Measurements from ENCODE around the gene AIG1.
"Not testable (repeated sequence)": the region's sequence is repeated elsewhere in the genome, so short reads cannot be mapped to it uniquely, and the experiment has no call there.

AIG1 gene

DNA sequence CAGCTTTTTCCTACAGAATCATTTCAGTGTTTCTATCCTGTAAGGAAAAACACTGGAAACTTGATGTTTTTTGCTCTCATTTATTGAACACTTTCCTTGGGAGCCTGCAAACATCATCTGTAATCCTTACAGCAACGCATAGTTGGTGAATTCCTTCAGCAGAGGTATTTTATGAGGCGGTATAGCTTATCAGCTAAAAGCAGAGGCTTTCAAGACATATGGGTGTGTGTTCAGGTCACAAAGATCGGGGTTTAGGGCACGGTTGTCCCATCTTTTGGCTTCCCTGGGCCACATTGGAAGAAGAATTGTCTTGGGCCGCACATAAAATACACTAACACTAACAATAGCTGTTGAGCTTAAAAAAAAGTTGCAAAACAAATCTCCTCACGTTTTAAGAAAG is 185.0 kb downstream of the AIG1 start:
- no peak overlapping the region for H3K4me3 Mint-ChIP-seq
- TF ChIP-seq, protein P1, sequence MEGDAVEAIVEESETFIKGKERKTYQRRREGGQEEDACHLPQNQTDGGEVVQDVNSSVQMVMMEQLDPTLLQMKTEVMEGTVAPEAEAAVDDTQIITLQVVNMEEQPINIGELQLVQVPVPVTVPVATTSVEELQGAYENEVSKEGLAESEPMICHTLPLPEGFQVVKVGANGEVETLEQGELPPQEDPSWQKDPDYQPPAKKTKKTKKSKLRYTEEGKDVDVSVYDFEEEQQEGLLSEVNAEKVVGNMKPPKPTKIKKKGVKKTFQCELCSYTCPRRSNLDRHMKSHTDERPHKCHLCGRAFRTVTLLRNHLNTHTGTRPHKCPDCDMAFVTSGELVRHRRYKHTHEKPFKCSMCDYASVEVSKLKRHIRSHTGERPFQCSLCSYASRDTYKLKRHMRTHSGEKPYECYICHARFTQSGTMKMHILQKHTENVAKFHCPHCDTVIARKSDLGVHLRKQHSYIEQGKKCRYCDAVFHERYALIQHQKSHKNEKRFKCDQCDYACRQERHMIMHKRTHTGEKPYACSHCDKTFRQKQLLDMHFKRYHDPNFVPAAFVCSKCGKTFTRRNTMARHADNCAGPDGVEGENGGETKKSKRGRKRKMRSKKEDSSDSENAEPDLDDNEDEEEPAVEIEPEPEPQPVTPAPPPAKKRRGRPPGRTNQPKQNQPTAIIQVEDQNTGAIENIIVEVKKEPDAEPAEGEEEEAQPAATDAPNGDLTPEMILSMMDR (IDR thresholded peaks at IDR 0.05): no peak
- no peak overlapping the region for H3K27ac Mint-ChIP-seq
- H3K4me1 Mint-ChIP-seq: peaks cover 3% of the 10 kb centered on the region
- H3K9me3 Mint-ChIP-seq: peaks cover 21% of the 10 kb centered on the region
- DNase-seq: no peak
- peaks cover 28% of the 10 kb centered on the region for H3K36me3 Mint-ChIP-seq (ENCODE audit: low read depth)
- H3K27me3 Mint-ChIP-seq (ENCODE audit: low read depth, poor library complexity): no peaks in the 10 kb centered on the region

- H3K4me1 Mint-ChIP-seq; H3K27me3 Mint-ChIP-seq (ENCODE audit: low read depth, poor library complexity); H3K4me3 Mint-ChIP-seq; H3K27ac Mint-ChIP-seq; DNase-seq: not testable (repeated sequence)
- Mint-ChIP-seq H3K9me3 (peaks cover 21% of the 10 kb centered on the region), H3K36me3 (ENCODE audit: low read depth) (peaks cover 32% of the 10 kb centered on the region)
Measured at GRCh38 chr6:143246166-143246775, 185.6 kb downstream of the AIG1 start.

- H3K9me3 Mint-ChIP-seq: peaks cover 26% of the 10 kb centered on the region
- H3K36me3 Mint-ChIP-seq (ENCODE audit: low read depth): peaks cover 45% of the 10 kb centered on the region
- DNase-seq: no peak
- TF ChIP-seq, protein P1 (IDR thresholded peaks at IDR 0.05): no peak
- H3K27ac Mint-ChIP-seq: no peak overlapping the region
- H3K4me3 Mint-ChIP-seq: no peak overlapping the region
- H3K27me3 Mint-ChIP-seq (ENCODE audit: low read depth, poor library complexity): no peaks in the 10 kb centered on the region
- peaks cover 3% of the 10 kb centered on the region for H3K4me1 Mint-ChIP-seq
Measured at GRCh38 chr6:143247586-143247985, 186.9 kb downstream of the AIG1 start.

DNA sequence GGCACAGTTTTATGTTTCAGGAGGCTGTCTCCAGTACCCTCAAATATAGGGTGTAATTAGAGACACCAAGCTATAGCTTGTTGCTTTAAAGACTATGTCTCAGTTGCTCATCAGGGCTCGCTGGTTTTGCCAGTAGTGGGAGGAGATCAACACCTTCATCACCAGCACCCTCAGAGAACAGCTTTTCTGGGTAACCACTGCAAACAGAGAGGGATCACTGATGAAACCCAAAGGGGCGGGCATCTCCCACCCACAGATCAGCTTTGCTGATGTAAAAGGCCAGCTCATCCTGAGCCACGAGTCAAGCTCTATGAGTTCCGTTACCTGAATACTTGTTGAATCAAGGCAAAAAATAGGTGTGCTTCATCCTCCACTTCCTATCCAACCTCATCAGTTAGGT is 187.7 kb downstream of the AIG1 start:
- Mint-ChIP-seq H3K4me3 (no peak overlapping the region), H3K9me3 (peaks cover 26% of the 10 kb centered on the region)

GRCh38 chr6:143251288-143251687 is 190.6 kb downstream of the AIG1 start:
- Mint-ChIP-seq H3K9me3 (peaks cover 22% of the 10 kb centered on the region), H3K36me3 (ENCODE audit: low read depth) (peaks cover 47% of the 10 kb centered on the region), H3K4me3 (no peak overlapping the region), H3K27me3 (ENCODE audit: low read depth, poor library complexity) (no peaks in the 10 kb centered on the region), H3K4me1 (peaks cover 8% of the 10 kb centered on the region), H3K27ac (no peak overlapping the region)
- TF ChIP-seq, protein P1 (IDR thresholded peaks at IDR 0.05): no peak
- no peak for DNase-seq

More for the DNA sequence above, 187.7 kb downstream of the AIG1 start:
- no peak for DNase-seq
- H3K27ac Mint-ChIP-seq: no peak overlapping the region
- no peaks in the 10 kb centered on the region for H3K27me3 Mint-ChIP-seq (ENCODE audit: low read depth, poor library complexity)
- TF ChIP-seq, protein P1 (IDR thresholded peaks at IDR 0.05): no peak
- H3K36me3 Mint-ChIP-seq (ENCODE audit: low read depth): peaks cover 48% of the 10 kb centered on the region
- peaks cover 5% of the 10 kb centered on the region for H3K4me1 Mint-ChIP-seq

DNA sequence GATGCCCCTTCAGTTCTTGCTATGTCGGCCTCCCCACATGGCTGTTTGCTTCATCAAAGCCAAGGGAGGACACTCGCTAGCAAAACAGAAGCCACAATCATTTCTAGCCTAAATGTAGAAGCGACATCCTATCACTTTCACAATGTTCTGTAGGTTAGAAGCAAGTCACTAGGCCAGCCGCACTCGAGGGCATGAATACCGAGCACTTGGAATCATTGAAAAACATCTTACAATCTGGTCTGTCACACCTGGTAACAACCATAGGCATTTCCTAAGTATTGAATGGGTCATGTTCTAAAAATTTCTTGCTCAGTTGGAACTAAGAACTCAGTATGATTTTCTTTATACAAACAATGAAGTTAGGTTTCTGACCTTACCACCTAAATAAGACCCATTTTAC is 192.3 kb downstream of the AIG1 start:
- DNase-seq: no peak

More for the DNA sequence above, 192.3 kb downstream of the AIG1 start:
- H3K4me1 Mint-ChIP-seq: peaks cover 8% of the 10 kb centered on the region
- TF ChIP-seq, protein P1 (IDR thresholded peaks at IDR 0.05): no peak
- H3K36me3 Mint-ChIP-seq (ENCODE audit: low read depth): peaks cover 33% of the 10 kb centered on the region
- no peak overlapping the region for H3K4me3 Mint-ChIP-seq
- H3K27me3 Mint-ChIP-seq (ENCODE audit: low read depth, poor library complexity): no peaks in the 10 kb centered on the region
- H3K9me3 Mint-ChIP-seq: peaks cover 8% of the 10 kb centered on the region
- no peak overlapping the region for H3K27ac Mint-ChIP-seq

All from nephron progenitor cell (in vitro differentiated cells).